Activated CD8-positive, alpha-beta memory T cell treated with anti-CD3 and anti-CD28 coated beads for 1 hour (primary cell): ENCODE data around the gene DNAJB5.
"Not testable (repeated sequence)": the region's sequence is repeated elsewhere in the genome, so short reads cannot be mapped to it uniquely, and the experiment has no call there.

Experiments
- DNase-seq, 2 donors: peaks; one replicate each; pipeline ENCODE4 v3.0.0-alpha.2; 2020; ENCODE audit warnings: low read depth in 1 of 2; ENCODE audit errors: extremely low read depth in 1 of 2

DNAJB5 gene

GRCh38 chr9:34989003-34989945 lies at the start of gene DNAJB5:
Gene DNAJB5, plus strand, starts transcription at chr9:34989745. Its CDS starts 886 bp downstream, at chr9:34990631.
- DNase-seq = peak; percentile 90 to 92

- not testable (repeated sequence) for DNase-seq
Measured at GRCh38 chr9:34939989-34940388, 49.6 kb upstream of the DNAJB5 start.

GRCh38 chr9:34948451-34948850 lies 41.1 kb upstream of the DNAJB5 start:
- no peak for DNase-seq

- DNase-seq = no peak
Measured at GRCh38 chr9:34954225-34954624, 35.3 kb upstream of the DNAJB5 start.

GRCh38 chr9:34956066-34956465 lies 33.5 kb upstream of the DNAJB5 start:
- DNase-seq = not testable (repeated sequence)

- no peak for DNase-seq
Measured at GRCh38 chr9:34956648-34957047, 32.9 kb upstream of the DNAJB5 start.

GRCh38 chr9:34957492-34958410 lies 31.8 kb upstream of the DNAJB5 start, which contains the start of gene PHF24:
Gene PHF24, plus strand, starts transcription at chr9:34958285. Its CDS starts 13,014 bp downstream, at chr9:34971299.
- DNase-seq = no peak

- no peak for DNase-seq
Measured at GRCh38 chr9:34958411-34958982, 31.0 kb upstream of the DNAJB5 start.

- no peak for DNase-seq
Measured at GRCh38 chr9:34959461-34959860, 30.1 kb upstream of the DNAJB5 start.

GRCh38 chr9:34961574-34962490 lies 27.7 kb upstream of the DNAJB5 start:
- DNase-seq = no peak

GRCh38 chr9:34962546-34962945 lies 27.0 kb upstream of the DNAJB5 start:
- no peak for DNase-seq

GRCh38 chr9:34963552-34963951 lies 26.0 kb upstream of the DNAJB5 start:
- no peak for DNase-seq

GRCh38 chr9:34964458-34964857 lies 25.1 kb upstream of the DNAJB5 start:
- no peak for DNase-seq

GRCh38 chr9:34971146-34971811 lies 18.3 kb upstream of the DNAJB5 start:
- no peak for DNase-seq

GRCh38 chr9:34974664-34975063 lies 14.9 kb upstream of the DNAJB5 start:
- no peak for DNase-seq

GRCh38 chr9:34976441-34976840 lies 13.1 kb upstream of the DNAJB5 start:
- DNase-seq = no peak

GRCh38 chr9:34976992-34977391 lies 12.6 kb upstream of the DNAJB5 start:
- no peak for DNase-seq

- DNase-seq = no peak
Measured at GRCh38 chr9:34980181-34980761, 9.3 kb upstream of the DNAJB5 start.

- DNase-seq = no peak
Measured at GRCh38 chr9:34982361-34982760, 7.2 kb upstream of the DNAJB5 start.
